Activated naive CD4-positive, alpha-beta T cell treated with anti-CD3 and anti-CD28 coated beads, Interleukin-2, amount 10 ng/mL, durations not matched to agents 7 days and 5 days (primary cell): ENCODE data around the gene KIFBP.
"Not testable (repeated sequence)": the region's sequence is repeated elsewhere in the genome, so short reads cannot be mapped to it uniquely, and the experiment has no call there.

Experiments used
- CTCF ChIA-PET: fragments of 350-600 bp; sonication (Branson Sonifier 250); formaldehyde crosslinking; loops from one replicate; lab custom pipeline; 2021; ENCODE audit warnings: antibody characterized with exemption; lab: Charles Lee
- DNase-seq: peaks from one replicate; pipeline ENCODE4 v3.0.0-alpha.2; 2020
- H3K27ac Mint-ChIP-seq: one replicate; pipeline ENCODE4 v1.8.0; 2021; ENCODE audit warnings: mild to moderate bottlenecking, moderate library complexity, mixed read lengths
- H3K27me3 Mint-ChIP-seq: one replicate; pipeline ENCODE4 v1.8.0; 2021; ENCODE audit warnings: mild to moderate bottlenecking, mixed read lengths
- H3K36me3 Mint-ChIP-seq: one replicate; pipeline ENCODE4 v1.8.0; 2021; ENCODE audit warnings: mixed read lengths
- H3K4me1 Mint-ChIP-seq: one replicate; pipeline ENCODE4 v1.8.0; 2021; ENCODE audit warnings: mixed read lengths
- H3K4me3 Mint-ChIP-seq: one replicate; pipeline ENCODE4 v1.8.0; 2021; ENCODE audit warnings: mild to moderate bottlenecking, moderate library complexity, mixed read lengths
- H3K9me3 Mint-ChIP-seq: one replicate; pipeline ENCODE4 v1.8.0; 2021; ENCODE audit warnings: mixed read lengths

Gene KIFBP

DNA sequence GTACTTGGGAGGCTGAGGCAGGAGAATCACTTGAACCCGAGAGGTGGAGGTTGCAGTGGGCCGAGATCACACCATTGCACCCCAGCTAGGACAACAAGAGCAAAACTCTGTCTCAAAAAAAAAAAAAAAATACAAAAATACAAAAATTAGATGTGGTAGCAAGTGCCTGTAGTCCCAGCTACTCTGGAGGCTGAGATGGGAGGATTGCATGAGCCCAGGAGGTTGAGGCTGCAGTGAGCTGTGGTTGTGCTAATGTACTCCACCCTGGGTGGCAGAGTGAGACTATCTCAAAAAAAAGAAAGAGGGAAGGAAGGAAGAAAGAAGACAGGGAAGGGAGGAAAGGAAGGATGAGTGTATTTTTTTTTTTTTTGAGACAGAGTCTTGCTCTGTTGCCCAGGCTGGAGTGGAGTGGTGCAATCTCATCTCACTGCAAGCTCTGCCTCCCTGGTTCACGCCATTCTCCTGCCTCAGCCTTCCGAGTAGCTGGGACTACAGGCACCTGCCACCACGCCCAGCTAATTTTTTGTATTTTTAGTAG is 12.6 kb upstream of the KIFBP start:
- H3K4me3 Mint-ChIP-seq, H3K27me3 Mint-ChIP-seq, H3K9me3 Mint-ChIP-seq, DNase-seq, H3K27ac Mint-ChIP-seq, CTCF ChIA-PET: not testable (repeated sequence)
- peaks cover 12% of the 10 kb centered on the region for H3K4me1 Mint-ChIP-seq
- peaks cover 66% of the 10 kb centered on the region for H3K36me3 Mint-ChIP-seq

DNA sequence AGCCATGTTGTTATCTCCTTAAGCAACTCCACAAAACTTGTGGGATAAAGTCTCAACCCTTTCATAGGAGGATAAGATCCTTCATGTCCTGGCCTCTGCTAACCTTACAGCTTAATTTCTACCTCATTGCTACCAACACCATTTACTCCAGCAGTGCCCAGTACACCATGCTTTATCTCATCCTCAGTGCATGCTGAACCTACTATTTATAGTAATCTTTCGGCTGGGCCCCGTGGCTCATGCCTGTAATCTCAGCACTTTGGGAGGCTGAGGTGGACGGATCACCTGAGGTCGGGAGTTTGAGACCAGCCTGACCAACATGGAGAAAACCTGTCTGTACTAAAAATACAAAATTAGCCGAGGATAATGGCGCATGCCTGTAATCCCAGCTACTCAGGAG is 8.9 kb upstream of the KIFBP start:
- DNase-seq, H3K9me3 Mint-ChIP-seq, H3K4me3 Mint-ChIP-seq, H3K27me3 Mint-ChIP-seq: not testable (repeated sequence)
- CTCF ChIA-PET: interaction anchor here (0.7 to 1.9 kb wide), 3 partner anchors 10 to 112 kb away, joined by 3 to 6 read pairs (median 3); partner anchors contain the start of gene DDX21
- Mint-ChIP-seq H3K36me3 (peaks cover 53% of the 10 kb centered on the region), H3K4me1 (peaks cover 10% of the 10 kb centered on the region), H3K27ac (peak overlapping the region; percentile 2)

DNA sequence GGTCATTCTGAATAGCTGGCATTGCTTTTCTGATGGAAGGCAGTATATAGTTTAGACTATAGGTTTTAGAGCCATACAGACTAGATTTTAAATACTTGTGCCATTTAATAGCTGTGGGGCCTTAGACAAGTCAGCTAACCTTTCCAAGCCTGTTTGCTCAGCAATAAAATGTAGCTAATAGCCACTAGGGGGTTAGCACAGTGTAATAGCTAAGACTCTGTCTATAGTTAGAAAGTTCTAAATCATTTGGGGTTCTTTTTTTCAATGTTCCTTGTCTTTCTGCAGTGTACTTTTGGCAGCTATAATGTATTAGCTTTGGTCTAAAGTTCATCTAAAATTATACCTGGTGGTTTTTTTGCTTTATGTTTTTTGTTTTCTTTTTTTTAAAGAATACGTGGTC is 7.5 kb upstream of the KIFBP start:
- H3K27ac Mint-ChIP-seq: no peak overlapping the region
- H3K36me3 Mint-ChIP-seq: peaks cover 48% of the 10 kb centered on the region

DNA sequence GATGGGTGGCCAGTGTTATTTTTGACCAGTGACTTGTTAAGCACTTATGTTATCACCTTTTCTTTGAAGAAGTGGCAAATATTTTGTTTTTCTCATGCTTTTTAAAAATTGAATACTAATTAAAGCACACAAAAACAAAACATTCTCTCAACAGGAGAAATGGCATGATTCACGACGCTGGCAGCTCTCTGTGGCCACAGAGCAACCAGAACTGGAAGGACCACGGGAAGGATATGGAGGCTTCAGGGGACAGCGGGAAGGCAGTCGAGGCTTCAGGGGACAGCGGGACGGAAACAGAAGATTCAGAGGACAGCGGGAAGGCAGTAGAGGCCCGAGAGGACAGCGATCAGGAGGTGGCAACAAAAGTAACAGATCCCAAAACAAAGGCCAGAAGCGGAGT is 6.2 kb upstream of the KIFBP start:
- H3K9me3 Mint-ChIP-seq: no peaks in the 10 kb centered on the region
- CTCF ChIA-PET: interaction anchor here (1.1 kb wide), 1 partner anchor 24 kb away, joined by 3 read pairs; no protein-coding TSS in a partner anchor

More for the DNA sequence above, 7.5 kb upstream of the KIFBP start:
- Mint-ChIP-seq H3K4me3 (no peak overlapping the region), H3K27me3 (no peaks in the 10 kb centered on the region), H3K9me3 (no peaks in the 10 kb centered on the region), H3K4me1 (peaks cover 10% of the 10 kb centered on the region)
- CTCF ChIA-PET: interaction anchor here (1.0 to 1.6 kb wide), 3 partner anchors 11 to 114 kb away, joined by 4 to 5 read pairs (median 4); no protein-coding TSS in a partner anchor
- no peak for DNase-seq

DNA sequence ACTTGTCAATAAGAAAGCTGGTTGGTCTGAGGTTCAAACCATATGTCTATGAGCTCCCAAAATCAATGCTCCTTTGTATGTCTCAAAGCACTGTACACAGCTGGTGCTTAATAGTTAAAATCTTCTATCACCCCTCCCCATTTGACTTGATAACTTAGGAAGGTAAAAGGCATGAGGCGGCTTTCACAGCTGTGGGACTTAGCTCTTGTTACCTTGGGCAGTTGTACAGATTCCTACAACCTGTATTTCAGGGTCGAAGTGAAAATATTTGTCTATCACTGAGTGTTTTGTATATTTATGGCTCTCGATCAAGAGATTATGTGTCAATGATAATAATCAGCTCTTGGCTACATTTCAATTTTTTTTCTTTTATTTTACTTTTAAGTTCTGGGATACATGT is 992 bp upstream of the KIFBP start:
- Mint-ChIP-seq H3K4me1 (peaks cover 33% of the 10 kb centered on the region), H3K27ac (peak overlapping the region; percentile 95), H3K36me3 (peaks cover 21% of the 10 kb centered on the region), H3K4me3 (peak overlapping the region; percentile 99), H3K9me3 (no peaks in the 10 kb centered on the region), H3K27me3 (no peaks in the 10 kb centered on the region)
- DNase-seq: no peak
- CTCF ChIA-PET: interaction anchor here (1.0 to 1.5 kb wide), 2 partner anchors 18 to 32 kb away, joined by 3 to 7 read pairs; partner anchors contain the start of gene DDX21

More for the DNA sequence above, 6.2 kb upstream of the KIFBP start:
- Mint-ChIP-seq H3K4me3 (no peak overlapping the region), H3K27me3 (no peaks in the 10 kb centered on the region), H3K27ac (no peak overlapping the region), H3K4me1 (peaks cover 10% of the 10 kb centered on the region), H3K36me3 (peaks cover 43% of the 10 kb centered on the region)
- no peak for DNase-seq

DNA sequence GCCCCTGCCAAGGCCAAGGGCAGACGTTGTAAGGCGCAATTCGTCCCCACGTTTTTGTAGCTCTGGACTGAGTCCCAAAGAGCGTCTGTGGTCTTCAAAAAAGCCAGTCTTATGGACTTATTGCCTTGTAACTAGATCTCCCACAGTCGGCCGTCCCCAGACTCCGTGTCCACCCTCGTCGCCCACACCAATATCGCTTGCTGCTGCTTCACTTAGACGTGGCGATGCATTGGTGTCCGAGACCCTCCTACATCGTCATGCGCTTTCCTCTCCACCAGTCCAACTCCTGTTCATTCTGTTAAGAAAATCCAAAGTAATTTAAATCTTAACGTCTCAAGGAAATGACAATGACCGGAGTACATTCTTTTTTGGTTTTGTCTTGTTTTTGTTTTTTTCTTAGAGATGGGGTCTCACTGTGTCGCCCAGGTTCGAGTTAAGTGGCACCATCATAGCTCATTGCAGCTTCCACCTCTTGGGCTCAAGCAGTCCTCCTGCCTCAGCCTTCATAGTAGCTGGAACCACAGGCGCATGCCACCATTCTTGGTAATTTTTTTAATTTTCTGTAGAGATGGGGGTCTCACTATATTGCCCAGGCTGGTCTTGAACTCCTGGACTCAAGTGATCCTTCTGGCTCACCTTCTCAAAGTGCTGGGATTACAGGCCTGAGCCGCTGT is 851 bp downstream of the KIFBP start:
- H3K4me1 Mint-ChIP-seq: peaks cover 39% of the 10 kb centered on the region
- no peaks in the 10 kb centered on the region for H3K27me3 Mint-ChIP-seq
- CTCF ChIA-PET: interaction anchor here (0.8 to 1.3 kb wide), 4 partner anchors 15 to 227 kb away, joined by 3 to 5 read pairs (median 4); no protein-coding TSS in a partner anchor
- H3K27ac Mint-ChIP-seq: peak overlapping the region; percentile 95
- peaks cover 18% of the 10 kb centered on the region for H3K36me3 Mint-ChIP-seq
- H3K4me3 Mint-ChIP-seq: peak overlapping the region; percentile 99
- no peak for DNase-seq
- no peaks in the 10 kb centered on the region for H3K9me3 Mint-ChIP-seq

DNA sequence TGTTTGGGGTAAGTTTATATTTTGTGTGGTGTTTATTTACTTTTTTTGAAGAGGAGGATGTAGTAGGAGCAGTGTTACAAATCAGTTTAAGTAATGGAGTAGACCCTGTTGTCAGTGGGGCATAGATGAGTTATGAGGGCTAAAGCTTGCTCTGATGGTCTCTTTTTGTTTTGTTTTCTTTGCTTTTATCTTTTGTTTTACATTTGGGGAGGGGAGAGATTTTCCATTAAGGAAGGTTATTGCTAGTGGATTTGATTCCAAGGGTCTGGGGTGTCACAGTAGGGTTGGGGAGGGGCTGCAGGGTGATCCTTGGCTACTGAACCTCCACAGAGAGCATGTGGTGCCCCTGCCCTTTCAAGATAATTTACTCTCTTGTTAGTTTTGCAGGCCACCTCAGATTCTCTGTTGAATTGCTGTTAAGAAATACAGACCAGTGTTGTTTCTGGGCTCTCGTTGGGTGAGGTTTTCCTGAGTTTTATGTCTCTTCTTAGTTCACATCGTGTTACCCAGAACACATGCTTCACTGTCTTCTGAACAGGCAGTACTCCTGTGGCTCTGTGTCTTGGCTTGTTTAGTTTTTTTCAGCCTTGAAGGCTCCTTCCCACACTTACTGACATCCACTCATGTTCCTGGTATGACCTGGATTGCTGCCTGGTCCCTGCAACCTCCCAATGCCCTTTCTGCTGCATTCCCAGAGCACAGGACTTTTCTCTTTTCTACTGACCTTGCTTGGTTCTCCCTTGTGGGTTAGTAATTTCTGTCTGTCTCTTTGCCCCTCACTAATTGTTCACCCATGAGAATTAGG is 4.2 kb downstream of the KIFBP start:
- no peak overlapping the region for H3K27ac Mint-ChIP-seq
- no peaks in the 10 kb centered on the region for H3K27me3 Mint-ChIP-seq
- peaks cover 47% of the 10 kb centered on the region for H3K4me1 Mint-ChIP-seq
- no peaks in the 10 kb centered on the region for H3K9me3 Mint-ChIP-seq
- CTCF ChIA-PET: no interaction called here
- no peak for DNase-seq
- peaks cover 15% of the 10 kb centered on the region for H3K36me3 Mint-ChIP-seq
- H3K4me3 Mint-ChIP-seq: no peak overlapping the region

DNA sequence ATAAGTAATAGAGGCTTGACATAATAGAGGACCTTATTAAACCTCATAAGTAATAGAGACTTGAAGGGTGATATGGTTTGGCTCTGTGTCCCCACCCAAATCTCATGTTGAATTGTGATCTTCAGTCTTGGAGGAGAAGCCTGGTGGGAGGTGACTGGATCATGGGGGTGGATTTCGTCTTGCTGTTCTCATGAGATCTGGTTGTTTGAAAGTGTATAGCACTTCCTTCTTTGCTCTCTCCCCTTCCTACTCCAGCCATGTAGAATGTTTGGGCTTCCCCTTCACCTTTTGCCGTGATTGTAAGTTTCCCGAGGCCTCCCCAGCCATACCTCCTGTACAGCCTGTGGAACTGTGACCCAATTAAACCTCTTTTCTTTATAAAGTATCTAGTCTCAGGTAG is 8.6 kb downstream of the KIFBP start:
- H3K4me1 Mint-ChIP-seq: peaks cover 34% of the 10 kb centered on the region
- CTCF ChIA-PET: no interaction called here
- H3K27me3 Mint-ChIP-seq: no peaks in the 10 kb centered on the region
- H3K36me3 Mint-ChIP-seq: peaks cover 14% of the 10 kb centered on the region
- no peak for DNase-seq
- no peaks in the 10 kb centered on the region for H3K9me3 Mint-ChIP-seq
- peak overlapping the region; percentile 86 for H3K27ac Mint-ChIP-seq
- H3K4me3 Mint-ChIP-seq: no peak overlapping the region

DNA sequence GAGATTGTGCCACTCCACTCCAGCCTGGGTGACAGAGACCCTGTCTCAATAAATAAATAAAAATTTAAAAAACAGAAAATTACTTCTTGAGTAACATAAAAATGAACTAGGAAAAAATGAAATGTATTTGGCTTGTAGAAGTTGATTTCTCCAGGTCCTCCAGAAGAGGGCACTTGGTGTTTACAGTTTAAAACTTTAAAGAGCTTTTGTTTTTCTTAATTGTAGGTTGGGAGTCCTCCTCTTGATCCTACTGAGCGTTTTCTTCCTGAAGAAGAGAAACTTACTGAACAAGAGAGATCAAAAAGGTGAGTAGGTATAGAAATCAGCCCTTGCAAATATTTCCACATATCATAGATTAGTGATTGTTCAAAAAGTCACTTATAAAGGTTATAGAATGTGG is 16.2 kb downstream of the KIFBP start:
- Mint-ChIP-seq H3K27me3 (no peaks in the 10 kb centered on the region), H3K9me3 (no peaks in the 10 kb centered on the region), H3K36me3 (peaks cover 8% of the 10 kb centered on the region), H3K27ac (no peak overlapping the region), H3K4me1 (peaks cover 4% of the 10 kb centered on the region), H3K4me3 (no peak overlapping the region)
- DNase-seq: no peak
- CTCF ChIA-PET: interaction anchor here (0.6 to 7.8 kb wide), 18 partner anchors 11 to 385 kb away, joined by 3 to 142 read pairs (median 4); no protein-coding TSS in a partner anchor

DNA sequence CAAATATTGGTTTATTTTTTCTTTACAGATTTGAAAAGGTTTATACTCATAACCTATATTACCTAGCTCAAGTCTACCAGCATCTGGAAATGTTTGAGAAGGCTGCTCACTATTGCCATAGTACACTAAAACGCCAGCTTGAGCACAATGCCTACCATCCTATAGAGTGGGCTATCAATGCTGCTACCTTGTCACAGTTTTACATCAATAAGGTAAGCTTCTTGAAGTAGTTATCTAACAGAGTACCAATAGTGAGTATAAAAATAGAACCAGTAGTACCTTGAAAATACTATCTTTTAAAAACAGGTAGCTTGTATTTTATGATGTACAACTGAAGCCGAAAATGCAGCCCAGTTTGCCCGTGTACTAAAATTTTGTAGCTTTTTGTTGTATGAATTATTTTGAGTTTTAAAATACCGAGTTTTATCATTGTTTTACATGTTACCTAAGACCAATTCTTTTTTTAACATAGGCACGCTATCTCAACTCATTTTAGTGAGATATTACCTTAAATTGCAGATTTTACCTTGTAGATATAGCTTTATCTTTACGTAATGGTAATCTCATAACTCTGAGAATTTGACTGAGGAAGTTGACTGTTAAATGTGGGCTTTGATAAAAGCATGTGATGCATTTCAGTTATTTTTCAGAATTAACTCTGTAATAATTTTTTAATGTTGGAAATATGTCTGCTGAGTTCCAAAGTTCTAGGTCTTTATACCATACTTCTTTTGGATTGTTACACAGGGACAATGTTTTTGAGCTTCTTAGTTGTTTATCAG is 17.3 kb downstream of the KIFBP start:
- peaks cover 8% of the 10 kb centered on the region for H3K36me3 Mint-ChIP-seq
- no peaks in the 10 kb centered on the region for H3K27me3 Mint-ChIP-seq
- H3K4me1 Mint-ChIP-seq: peaks cover 2% of the 10 kb centered on the region
- CTCF ChIA-PET: interaction anchor here (0.6 to 7.8 kb wide), 19 partner anchors 10 to 384 kb away, joined by 3 to 142 read pairs (median 4); partner anchors contain the start of gene SRGN
- H3K9me3 Mint-ChIP-seq: no peaks in the 10 kb centered on the region
- H3K27ac Mint-ChIP-seq: no peak overlapping the region
- no peak overlapping the region for H3K4me3 Mint-ChIP-seq
- no peak for DNase-seq

DNA sequence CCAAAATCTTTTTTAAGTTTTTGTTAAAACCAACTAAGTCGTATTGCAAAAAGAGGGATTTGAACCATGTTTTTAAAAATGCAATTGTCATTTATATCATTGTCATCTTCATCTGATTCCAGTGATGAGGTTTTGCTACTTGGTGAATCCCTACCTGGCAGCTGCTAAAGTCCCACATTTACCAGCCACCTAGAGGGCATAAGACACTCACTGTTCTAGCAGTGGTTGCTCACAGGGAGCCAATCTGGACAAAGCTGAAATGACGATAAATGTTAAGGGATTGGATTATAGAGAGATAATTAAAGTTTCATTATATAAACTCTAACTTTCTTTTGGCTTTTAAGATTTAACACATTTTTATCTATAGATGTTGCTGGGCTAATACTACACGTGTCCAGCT is 18.7 kb downstream of the KIFBP start:
- no peak overlapping the region for H3K27ac Mint-ChIP-seq
- H3K27me3 Mint-ChIP-seq: no peaks in the 10 kb centered on the region
- peaks cover 2% of the 10 kb centered on the region for H3K4me1 Mint-ChIP-seq
- H3K9me3 Mint-ChIP-seq: no peaks in the 10 kb centered on the region
- no peak for DNase-seq
- peaks cover 9% of the 10 kb centered on the region for H3K36me3 Mint-ChIP-seq
- CTCF ChIA-PET: interaction anchor here (0.7 to 7.8 kb wide), 4 partner anchors 24 to 324 kb away, joined by 3 to 142 read pairs (median 12); no protein-coding TSS in a partner anchor
- no peak overlapping the region for H3K4me3 Mint-ChIP-seq

DNA sequence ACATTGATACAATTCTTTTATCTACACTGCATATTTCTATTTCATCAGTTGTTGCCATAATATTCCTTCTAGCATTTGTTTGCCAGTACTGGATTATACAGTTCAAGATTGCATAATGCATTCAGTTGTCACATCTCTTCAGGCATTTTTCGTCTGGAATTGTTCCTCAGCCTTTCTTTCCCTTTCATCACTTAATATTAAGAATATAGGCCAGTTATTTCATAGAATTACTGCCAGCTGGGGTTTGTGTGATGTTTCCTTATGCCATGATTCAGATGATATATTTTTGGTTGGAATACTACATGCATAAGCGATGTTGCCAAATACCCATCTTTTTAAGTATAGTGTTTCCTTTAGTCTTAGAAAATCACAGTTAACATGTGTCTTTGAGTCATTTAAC is 20.8 kb downstream of the KIFBP start:
- Mint-ChIP-seq H3K27me3 (no peaks in the 10 kb centered on the region), H3K4me1 (peaks cover 5% of the 10 kb centered on the region), H3K4me3 (no peak overlapping the region), H3K36me3 (peaks cover 23% of the 10 kb centered on the region), H3K9me3 (no peaks in the 10 kb centered on the region), H3K27ac (no peak overlapping the region)
- DNase-seq: no peak
- CTCF ChIA-PET: interaction anchor here (0.8 to 7.8 kb wide), 3 partner anchors 84 to 125 kb away, joined by 5 to 142 read pairs (median 5); no protein-coding TSS in a partner anchor

DNA sequence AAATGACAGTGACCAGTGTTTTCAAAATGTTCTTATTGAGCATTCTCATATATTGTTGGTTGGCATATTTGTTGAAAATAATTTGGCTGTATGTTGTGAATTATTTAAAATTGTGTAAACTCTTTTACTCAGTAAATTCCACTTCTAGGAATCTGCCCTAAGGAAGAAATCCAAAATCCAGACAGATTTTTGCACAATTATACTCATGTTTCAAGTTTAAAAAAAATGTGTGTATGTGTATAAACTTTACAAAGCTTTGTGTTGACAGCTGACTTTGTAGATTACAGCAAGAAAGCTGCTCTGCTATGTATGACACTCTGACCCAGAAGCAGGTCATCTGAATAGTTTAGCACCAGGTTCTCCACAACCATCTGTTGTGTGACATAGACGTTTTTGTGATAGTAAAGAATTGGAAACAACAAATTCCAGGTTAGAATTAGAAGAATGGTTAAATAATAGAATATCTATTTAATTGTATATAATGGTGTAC is 21.6 kb downstream of the KIFBP start:
- Mint-ChIP-seq H3K36me3 (peaks cover 23% of the 10 kb centered on the region), H3K4me3 (no peak overlapping the region)

More for the DNA sequence above, 21.6 kb downstream of the KIFBP start:
- Mint-ChIP-seq H3K27ac (no peak overlapping the region), H3K4me1 (peaks cover 3% of the 10 kb centered on the region), H3K9me3 (no peaks in the 10 kb centered on the region), H3K27me3 (no peaks in the 10 kb centered on the region)
- CTCF ChIA-PET: interaction anchor here (1.1 to 7.8 kb wide), 2 partner anchors 84 to 102 kb away, joined by 3 to 142 read pairs; no protein-coding TSS in a partner anchor
- DNase-seq: no peak
